GM19043 (cell line): ENCODE results near the gene MAGI2.
"Not testable (repeated sequence)": the region's sequence is repeated elsewhere in the genome, so short reads cannot be mapped to it uniquely, and the experiment has no call there.

Source experiments
- ATAC-seq: cut with Tn5 transposase; IDR thresholded peaks from one replicate; pipeline ENCODE4 v1.9.1; 2021; ENCODE audit warnings: low read depth; ENCODE audit not compliant: unreplicated experiment

The MAGI2 gene

GRCh38 chr7:78350391-78350790 is 1103.1 kb downstream of the MAGI2 start:
- ATAC-seq: no peak

DNA sequence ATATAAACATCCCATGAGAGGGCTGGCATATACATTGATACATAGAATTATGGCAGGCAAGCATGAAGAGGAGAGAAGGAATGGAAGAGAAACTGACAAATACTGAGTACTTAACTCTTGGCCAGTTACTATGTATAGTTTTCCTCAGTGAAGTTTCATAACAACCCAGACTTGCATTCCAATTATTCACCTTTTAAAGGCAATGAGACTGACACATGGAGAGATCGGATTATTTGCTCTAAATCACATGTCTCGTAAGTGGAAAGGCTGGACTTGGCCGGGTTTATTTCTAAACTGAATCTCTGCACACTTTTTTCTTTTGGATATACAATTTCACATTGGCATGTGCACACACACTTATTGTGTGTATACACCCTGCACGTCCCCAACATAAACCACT is 1106.6 kb downstream of the MAGI2 start:
- no peak for ATAC-seq

DNA sequence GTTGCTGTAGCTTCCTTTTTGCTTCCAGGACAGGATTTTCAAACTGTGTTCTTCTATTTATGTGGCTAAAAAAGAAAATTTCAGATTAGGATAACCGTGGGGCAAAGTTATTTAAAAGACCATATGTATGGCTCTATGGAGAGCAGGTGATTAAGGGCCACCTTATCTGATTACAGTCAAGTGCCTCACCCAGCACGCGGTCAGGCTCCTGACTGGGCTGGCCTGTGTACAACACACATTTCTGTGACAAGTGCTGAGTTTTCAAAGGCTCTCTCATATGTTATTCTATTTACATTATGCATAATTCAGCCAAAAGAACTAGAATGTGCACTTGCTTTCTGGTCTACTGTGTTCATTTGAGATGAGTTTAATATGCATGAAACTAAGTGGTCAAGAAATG is 1107.5 kb downstream of the MAGI2 start:
- no peak for ATAC-seq

DNA sequence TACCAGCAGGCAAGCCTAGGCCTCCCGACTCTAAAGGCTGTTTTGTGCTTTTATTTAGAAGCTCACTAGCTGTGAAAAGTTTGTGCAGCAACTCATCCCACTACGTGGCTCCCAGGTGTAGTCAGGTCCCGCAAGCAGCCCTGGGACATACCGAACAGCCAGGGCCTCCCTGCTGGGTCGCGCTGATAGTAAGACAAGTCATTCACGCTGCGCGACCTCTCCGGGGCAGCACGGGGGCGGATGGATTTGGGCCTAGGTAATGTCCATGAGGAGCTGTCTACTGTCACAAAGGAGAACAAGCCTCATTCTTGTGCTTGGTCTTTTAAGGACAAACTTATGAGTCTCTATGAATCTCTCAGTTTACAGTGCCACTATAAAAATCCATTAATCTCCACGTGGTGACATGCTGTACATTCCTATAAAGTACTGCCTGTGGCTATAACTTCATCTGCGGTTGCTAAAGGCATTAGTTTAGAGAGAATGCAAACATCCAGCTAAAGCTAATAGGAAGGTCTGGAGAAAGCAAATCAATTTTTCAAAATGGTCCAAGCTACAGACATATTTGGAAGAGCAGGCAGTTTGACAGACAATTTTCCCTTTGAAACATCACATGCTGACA is 1108.1 kb downstream of the MAGI2 start:
- no peak for ATAC-seq

DNA sequence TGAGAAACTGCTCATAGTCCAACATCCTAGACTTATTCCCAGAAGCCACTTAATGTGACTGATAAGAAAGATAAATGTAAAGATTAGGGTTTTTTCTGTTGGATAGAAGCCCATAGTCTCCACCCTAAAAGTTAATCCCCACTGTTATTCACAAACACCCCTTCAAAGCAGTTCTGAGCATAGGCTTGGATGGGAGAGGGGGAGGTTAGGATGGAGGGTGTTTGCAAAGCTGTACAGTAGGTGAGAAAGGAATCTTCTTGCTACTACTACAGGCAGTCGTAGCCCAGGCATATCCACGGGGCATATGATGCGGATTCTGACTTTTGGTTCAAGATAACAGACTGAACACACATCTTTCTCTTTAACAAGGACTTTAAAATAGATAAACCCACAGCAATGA is 1119.0 kb downstream of the MAGI2 start:
- no peak for ATAC-seq

GRCh38 chr7:78333530-78334425 is 1119.7 kb downstream of the MAGI2 start:
- ATAC-seq: no peak

DNA sequence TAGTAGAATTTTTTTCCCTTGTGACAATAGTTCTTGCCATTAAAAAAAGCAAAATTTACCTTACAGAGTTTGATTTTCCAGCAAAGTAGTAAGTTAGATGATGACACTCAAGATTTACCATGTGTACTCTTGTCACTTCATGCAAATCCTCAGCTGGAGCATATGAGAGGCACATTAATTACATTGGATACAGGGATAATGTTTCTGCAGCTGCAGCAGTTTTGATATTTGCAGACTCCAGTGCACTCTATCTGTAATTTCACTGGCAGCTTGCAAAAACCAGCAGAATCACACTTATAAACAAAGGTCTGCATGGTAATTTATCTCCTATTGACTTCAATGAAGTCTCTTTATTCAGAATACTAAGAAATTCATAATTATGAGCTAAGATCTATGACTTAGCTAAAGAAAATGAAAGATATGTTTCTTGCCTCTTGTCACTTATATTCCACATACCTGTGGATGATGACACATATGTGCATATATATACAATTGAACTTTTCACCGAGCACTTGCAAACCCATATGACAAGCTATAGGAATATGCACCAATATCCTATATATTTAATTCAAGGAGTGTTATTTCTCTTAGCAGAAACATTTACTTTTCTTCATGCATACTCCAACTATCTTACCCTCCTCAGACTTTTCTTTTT is 1124.3 kb downstream of the MAGI2 start:
- ATAC-seq: no peak

GRCh38 chr7:78327718-78328117 is 1125.7 kb downstream of the MAGI2 start:
- no peak for ATAC-seq

GRCh38 chr7:78326876-78327275 is 1126.6 kb downstream of the MAGI2 start:
- no peak for ATAC-seq

DNA sequence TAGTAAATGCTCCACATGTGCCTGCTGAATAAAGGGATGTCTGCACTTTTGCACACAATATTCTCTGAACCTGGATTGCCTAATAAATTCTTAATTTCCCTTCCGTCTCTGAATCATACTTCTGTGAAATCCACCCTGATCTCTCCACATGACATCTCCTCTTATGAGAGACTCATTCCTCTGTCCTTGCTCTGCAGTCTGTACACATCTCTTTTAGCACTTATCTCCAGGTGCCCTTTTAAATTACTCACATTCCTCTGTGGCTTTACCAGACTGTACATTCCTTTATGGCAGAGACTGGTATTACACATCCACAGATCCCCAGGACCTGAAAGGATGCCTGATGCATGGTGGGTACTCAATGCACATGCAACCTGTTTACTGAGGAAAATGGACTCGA is 1127.3 kb downstream of the MAGI2 start:
- ATAC-seq: no peak

DNA sequence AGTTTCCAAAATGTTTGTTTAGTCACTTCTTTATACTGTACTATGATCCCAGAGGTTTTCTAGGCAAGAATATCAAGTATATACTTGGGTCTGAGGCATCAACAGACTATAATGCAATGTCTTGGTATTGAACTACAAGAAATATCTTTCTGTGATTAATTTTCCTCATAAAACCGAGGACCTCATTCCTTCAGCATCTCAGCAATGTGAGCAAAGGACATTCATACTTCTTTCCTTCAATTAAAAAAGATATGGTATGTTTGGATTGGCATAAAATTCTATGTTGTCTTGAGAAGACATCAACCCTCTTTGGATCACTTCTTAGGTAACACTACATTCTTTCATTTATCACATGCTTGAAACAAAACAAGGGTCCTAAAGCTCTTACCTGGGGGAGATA is 1130.3 kb downstream of the MAGI2 start:
- no peak for ATAC-seq

GRCh38 chr7:78322231-78322630 is 1131.2 kb downstream of the MAGI2 start:
- not testable (repeated sequence) for ATAC-seq

DNA sequence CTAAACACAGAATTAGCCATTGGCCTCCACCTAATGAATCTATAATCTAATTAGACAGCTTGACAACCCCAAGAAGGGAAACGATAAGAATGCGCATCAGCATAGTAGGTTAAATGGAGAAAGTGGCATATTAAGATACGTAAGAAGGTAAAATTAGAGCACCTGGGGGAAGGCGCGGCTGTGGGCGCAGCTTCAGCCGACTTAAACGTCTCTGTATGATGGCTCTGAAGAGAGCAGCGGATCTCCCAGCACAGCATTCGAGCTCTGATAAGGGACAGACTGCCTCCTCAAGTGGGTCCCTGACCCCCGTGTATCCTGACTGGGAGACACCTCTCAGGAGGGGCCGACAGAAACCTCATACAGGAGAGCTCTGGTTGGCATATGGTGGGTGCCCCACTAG is 1136.1 kb downstream of the MAGI2 start:
- ATAC-seq: no peak

DNA sequence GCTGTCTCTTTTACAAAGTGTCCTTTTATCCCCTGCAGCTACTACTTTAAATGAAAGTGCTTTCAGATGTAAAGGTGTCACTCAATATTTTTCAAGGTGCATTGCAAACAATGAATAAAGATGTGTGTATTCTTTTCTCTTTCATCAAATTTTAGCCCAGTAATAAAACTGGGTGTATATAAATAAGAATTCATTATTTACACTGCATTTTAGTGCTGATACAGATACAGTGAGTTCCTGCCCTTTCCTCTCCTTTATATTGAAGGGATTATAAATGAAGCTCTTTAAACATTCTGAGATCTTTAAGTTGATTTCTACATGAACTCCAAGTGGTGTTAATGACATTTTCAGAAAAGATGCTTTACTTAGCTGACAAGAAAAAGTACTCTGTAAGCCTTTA is 1137.4 kb downstream of the MAGI2 start:
- ATAC-seq: no peak

GRCh38 chr7:78315119-78315518 is 1138.3 kb downstream of the MAGI2 start:
- no peak for ATAC-seq

DNA sequence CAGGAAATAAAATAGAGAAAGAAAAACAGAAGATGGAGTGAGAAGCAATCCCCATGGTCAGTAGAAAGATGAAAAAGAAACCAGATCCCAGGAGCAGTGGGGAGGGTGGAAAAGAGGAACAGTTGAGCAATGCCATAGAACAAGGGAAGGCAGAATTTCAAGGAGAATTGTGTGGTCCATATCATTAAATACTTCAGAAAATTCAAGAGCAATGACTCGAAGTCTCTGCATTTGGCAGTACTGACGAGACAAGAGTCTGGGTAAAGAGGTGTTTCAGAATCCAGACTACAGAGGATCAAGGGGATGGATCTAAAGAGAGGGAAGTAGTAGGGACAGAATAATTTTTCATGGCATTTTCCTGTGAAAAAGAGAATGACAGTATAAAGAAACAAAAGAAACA is 1142.3 kb downstream of the MAGI2 start:
- ATAC-seq: no peak

GRCh38 chr7:78307892-78308291 is 1145.6 kb downstream of the MAGI2 start:
- no peak for ATAC-seq

- no peak for ATAC-seq
Observed at GRCh38 chr7:78306634-78307033, 1146.8 kb downstream of the MAGI2 start.

DNA sequence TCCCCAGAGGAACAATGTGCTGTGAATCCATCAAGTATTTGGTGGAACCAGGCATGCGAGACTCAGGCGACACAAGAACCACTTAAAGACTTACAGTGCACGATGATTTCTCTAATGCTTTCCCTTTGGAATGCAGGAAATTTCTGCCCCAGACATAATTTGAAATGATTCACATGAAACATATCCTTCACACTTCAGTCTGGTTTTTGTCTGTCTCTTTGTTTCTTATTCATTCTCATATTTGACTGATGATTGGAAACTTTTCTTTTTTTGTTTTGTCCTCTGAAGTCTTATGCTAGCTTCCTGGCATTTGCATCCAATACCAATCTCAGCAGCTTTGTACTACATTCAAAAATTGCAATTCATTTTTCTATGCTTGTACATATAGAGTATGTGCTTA is 1152.1 kb downstream of the MAGI2 start:
- ATAC-seq: no peak

DNA sequence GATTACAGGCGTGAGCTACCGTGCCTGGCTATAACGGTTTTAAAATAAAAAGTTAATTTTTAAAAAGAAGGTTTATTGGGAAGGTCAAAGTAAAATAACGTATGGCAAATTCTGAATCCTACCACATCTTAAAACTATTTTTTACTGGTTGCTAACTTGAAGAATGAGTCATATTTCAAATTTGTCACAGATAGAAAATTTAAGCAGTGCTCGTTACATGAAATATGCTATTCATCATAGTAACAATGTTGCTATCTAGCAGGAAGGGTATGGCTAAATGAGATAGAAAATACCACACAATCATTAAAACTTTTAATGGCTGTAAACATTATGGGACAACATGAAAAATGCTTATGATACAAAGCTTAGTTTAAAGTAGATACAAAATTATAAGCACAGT is 1154.4 kb downstream of the MAGI2 start:
- ATAC-seq: no peak

DNA sequence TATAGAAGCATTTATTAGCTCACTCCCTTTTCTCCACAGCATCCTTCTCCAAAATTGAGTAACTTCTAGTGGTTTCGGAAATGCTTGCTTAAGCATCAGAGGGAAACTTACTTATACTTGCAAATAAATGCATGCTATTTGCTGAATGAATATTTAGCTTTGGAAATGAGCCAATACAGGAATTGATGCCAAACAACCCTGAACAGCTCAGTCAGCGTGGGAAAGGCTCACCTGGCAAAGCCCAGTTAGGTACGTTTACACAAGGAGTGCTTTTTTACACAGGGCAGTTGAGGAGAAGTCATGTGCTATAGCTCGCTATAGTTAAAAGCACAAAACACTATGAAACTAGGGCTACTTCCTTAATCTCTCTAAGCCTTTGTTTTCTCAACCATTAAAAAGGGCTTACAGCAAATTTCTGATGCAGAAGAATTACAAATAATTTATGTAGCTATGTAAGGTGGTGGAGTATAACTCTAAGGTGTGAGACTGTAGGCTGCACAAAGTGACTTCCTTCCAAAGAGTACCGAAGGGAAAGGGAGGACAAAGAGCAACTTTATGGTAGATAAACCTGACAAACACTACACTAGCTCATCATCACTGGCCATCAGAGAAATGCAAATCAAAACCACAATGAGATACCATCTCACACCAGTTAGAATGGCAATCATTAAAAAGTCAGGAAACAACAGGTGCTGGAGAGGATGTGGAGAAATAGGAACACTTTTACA is 1156.7 kb downstream of the MAGI2 start:
- ATAC-seq: no peak
